GM12892 (cell line): ENCODE measurements around the gene IFITM2.

Experiments used
- POLR2A ChIP-seq: IDR thresholded peaks from 2 replicates; pipeline ENCODE4 v1.6.1; 2011; ENCODE audit warnings: low read depth, low read length, control low read depth
- POLR2AphosphoS5 ChIP-seq: IDR thresholded peaks from 2 replicates; pipeline ENCODE4 v1.6.1; 2011; ENCODE audit warnings: low read depth, low read length, control low read depth

- TF ChIP-seq POLR2AphosphoS5 (no peak), POLR2A (no peak)
These were observed 21.8 kb upstream of the IFITM2 start for GRCh38 chr11:285894-286220.
